ENCODE results near the gene NDE1.

DNA sequence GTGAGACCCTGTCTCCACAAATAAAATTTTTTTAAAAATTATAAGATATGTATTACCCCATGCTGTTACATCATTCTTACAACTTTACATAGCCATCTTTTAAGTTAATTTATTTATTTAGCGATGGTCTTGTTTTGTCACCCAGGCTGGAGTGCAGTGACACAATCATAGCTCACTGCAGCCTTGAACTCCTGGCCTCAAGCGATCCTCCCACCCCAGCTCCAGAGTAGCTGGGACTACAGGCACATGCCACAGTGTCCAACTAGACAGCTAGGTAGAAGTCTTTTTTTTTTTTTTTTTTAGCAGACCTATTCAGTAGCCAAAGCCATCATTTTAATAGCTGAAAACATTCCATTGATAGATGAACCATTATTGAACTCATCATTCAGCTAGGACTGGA, 92.7 kb downstream of the NDE1 start:
- TF ChIP-seq EP300 (IDR thresholded peaks at IDR 0.05; ENCODE audit: borderline replicate concordance) (no peak), REST (IDR thresholded peaks at IDR 0.05; ENCODE audit: low read depth) (no peak)
- TF ChIP-seq, protein P1, sequence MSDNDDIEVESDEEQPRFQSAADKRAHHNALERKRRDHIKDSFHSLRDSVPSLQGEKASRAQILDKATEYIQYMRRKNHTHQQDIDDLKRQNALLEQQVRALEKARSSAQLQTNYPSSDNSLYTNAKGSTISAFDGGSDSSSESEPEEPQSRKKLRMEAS (IDR thresholded peaks at IDR 0.05): no peak
